GM18909 (cell line): Measurements from ENCODE around the gene MFNG.

Experiments used
- ATAC-seq: cut with Tn5 transposase; IDR thresholded peaks from one replicate; pipeline ENCODE4 v1.9.1; 2021; ENCODE audit warnings: mild to moderate bottlenecking; ENCODE audit not compliant: unreplicated experiment, poor library complexity

Gene MFNG

DNA sequence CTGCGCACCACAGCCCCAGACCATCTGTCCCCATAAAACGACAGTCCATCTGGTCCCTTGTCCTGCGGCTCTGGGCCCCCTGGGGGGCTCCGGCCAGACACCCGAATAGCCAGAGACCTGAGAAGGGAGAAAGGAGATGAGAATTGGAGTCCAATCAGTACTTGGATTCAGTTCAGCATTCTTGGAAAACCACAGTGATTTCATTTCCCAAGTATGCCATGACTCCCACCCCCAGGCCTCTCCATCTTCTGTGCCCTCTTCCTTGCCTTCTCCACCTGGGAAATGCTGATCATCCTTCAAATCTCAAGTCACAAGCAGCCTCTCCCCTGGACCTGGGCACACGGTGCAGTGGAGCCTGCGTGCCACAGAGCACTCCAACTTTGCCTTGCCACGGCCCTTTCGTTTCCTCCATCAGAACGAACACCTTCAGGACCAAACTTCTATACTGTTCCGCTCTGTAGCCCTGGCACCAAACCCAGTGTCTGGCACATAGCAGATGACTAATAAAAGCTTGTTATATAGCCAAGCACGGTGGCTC, 10.9 kb upstream of the MFNG start:
- ATAC-seq: no peak

DNA sequence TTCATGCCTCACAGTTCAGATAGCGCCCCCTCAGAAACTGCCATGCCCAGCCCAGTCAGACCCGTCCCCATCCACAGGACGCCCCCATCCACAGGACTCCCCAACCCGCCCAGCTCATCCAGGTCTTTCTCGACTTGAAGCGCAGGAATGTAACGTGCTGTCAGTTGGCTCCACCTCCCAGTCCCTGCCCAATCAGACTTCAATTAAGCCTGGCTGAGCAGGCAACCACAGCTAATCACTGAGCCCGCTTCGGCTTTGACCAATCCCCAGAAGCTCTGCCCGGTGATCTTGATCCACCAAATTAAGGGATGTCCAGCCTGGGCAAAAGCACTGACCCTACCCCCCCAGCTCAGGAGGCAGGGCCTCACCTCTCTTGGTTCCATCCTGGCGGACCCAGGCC, 10.5 kb upstream of the MFNG start:
- ATAC-seq: no peak

DNA sequence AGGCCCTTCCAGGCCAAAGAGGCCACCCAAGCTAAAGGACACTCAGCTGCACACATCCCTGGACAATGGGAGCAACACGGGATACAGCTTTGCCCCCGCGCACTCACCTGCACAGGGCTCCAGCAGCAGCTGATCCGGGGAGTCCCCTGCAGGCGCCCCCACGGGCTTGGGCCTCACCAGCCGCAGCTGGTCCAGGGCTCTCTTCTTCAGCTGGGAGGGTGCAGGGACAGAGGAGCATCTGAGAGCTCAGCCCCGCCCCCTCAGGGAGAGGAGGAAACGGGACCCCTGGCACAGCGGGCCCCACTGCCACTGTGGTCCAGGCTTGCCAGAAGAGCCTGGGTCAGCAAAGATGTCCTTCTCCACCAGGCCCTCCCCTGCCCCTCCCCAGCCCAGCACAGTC, 7.8 kb upstream of the MFNG start:
- ATAC-seq: no peak

DNA sequence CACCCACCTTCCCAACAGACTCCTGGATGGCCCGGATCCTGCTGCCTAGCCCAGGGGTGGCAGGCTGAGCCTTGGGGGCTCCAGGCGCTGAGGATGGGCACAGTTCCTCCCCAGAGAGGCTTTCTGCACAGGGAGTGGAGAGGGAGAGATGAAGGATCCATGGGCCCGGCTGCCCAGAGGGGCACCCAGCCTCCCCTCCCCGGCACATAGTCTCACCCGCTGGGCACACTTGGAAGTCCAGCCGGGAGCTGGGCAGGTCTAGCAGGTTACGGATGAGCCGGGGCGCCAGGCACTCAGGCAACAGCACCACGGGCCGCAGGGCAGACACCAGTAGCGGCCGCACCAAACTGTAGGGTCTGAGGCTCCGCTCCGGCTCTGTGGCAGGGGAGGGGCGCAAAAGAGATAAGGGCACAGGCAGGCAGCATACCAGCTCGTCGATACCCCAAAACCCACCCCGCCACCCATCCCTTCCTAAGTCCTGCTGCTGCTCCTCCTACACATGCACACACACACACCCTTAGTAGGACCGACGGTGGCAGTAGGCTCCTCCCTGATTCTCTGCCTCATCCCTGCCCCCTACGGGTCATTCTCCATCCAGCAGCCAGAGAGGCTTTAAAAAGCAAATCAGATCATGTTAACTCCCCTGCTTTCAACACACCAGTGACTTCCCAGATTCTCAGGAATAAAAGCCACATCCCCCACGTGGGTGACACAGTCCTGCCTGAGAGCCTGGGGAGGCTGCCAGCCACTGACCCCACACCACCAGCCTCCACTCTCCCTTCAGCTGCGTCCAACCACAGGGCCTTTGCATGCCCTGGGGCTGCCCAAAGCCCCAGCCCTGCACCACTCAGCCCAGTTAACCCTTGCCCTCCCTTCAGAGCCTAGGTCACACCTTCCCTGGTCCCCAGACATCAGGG, 6.5 kb upstream of the MFNG start:
- ATAC-seq: no peak

DNA sequence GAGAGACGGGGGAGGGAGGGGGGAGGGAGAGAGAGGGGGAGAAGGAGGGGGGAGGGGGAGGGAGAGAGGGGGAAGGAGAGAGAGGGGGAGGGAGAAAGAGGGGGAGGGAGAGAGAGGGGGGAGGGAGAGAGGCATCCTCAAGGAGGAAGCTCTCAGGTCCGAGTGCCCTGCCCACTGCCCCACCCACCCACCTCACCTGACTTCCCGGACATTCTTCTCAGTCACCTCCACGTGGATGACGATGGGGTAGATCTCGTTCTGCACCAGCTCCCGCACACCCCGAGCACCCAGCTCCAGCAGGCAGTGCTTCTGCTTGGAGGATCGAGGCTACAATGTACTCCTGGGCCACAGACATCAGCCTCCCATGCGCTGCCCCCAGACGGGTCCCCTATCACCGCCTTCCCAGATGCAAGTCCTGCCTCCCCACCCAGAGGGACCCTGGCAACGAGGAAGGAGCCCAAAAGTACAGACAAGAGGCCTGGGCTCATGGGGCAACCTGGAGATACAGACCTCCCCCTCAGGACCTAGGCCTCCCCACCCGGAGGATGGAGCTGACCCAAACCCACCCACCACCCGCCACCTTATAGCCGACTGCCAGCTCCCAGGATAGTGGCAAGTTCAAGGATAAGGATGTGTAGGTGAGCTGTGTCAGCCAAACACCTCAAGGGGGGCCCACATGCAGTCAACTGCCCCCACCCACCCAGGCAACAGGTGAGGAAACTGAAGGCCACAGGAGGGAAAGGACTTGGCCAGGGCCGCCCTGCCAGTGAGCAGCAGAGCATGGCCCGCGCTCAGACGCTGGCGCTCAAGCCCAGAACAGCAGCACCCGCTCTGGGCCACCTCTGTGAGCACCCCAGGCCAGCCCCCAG, 5.6 kb upstream of the MFNG start:
- ATAC-seq: no peak

DNA sequence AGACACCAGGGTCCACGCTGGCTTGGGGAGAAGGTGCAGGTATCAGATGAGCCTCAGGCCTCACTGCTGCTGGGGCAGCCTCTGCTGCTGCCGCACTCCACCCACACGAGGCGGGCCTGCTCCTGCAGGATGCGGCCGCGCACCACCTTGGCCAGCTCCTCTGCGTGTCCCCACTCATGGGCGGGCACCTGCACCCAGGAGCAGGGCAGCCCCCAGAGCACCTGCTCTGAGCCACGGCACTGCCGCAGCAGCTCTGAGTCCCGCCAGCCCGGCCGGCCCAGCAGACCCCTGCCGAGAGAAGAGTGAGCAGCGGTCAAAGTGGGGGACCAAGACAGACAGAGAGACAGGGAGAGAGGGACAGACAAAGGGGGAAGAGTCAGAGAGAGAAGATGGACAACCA, 4.9 kb upstream of the MFNG start:
- ATAC-seq: no peak

DNA sequence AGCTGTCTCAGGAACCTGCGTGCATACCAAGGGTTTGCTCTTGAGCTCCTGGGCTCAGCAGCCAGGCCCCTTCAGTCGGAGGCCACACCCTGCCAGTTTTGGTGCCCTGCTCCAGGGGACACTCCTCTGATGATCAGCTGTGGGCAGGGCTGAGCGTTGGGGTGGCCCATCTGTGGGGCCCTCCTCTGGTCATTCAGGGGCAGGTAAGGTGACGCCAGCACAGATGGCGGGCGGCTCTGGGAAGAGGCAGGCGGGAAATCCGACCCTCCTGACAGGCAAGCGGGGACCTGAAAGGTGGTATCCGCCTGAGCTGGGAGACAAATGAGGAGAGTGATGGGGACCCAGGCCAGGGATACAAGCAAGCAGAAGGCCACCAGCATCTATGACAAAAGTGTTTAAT, 3.8 kb upstream of the MFNG start:
- ATAC-seq: no peak

DNA sequence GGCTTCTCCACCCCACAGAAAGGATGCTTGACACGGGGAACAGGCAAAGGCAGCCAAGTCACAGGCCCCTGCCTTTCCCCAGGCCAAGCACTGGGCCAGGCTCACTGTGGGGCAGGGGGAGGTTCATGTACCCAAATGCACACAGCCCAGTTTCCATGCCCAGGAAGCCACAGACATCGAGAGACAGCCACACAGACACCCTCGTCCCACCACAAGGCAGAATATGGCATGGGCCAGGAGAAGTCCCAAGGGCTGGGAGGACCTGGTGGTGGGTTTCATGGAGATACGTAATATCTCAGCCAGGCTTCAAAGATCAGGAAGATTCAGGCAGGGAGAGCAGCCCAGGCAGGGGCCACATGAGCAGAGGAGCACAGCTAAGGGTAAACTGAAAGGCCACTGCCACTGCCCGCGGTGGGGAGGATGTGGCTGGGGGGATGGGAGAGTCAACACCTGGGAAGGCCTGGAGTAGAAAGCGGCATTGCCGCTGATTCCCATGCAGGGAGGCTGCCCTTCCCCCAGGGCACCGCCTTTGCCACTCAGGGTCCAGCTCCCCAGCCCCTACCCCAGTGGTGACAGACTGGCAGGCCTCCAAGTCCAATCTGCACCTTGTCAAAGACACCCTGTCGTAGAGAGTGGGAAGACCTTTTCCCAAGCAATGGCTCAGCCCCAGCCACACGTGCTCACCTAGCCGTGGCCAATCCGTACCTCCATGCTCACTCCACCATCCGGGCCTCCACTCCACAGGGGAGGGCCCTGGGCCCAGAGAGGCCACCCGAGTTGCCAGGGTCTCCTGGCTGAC, 2.4 kb upstream of the MFNG start:
- no peak for ATAC-seq

DNA sequence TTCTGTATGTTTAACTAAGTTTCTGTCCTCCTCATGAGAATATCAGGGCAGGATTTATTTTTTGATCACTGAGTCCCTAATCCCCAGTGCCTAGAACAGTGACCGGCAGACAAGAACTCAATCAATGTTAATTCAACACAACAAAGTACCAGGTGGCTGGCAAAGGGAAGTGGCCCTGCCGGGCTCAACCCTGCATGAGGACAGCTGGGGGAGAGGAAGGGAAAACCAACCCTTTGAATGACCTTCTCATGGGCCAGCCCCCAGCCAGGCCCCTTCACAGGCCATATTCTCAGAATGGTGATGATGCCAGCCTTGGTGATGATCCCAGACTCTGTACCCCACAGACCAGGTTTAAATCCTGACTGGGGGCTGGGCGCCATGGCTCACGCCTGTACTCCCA, 1.4 kb upstream of the MFNG start:
- no peak for ATAC-seq

DNA sequence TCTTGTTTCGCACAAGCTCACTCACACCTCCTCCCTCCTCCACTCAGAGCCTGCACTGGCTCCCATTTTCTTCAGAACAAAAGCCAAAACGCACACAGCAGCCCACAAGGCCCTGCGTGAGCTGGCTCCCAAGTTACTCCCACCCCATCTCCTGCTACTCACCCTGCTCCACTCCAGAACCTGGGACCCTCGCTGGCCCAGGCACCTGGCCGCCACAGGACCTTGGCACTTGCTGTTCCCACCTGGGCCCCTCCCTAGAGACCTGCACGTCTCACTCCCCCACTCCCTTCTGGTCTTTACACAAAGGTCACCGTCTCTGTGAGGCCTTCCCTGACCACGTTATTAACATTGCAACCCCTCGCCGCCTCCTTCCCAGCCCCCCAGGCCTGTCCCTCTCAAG, 945 bp upstream of the MFNG start:
- ATAC-seq: no peak

DNA sequence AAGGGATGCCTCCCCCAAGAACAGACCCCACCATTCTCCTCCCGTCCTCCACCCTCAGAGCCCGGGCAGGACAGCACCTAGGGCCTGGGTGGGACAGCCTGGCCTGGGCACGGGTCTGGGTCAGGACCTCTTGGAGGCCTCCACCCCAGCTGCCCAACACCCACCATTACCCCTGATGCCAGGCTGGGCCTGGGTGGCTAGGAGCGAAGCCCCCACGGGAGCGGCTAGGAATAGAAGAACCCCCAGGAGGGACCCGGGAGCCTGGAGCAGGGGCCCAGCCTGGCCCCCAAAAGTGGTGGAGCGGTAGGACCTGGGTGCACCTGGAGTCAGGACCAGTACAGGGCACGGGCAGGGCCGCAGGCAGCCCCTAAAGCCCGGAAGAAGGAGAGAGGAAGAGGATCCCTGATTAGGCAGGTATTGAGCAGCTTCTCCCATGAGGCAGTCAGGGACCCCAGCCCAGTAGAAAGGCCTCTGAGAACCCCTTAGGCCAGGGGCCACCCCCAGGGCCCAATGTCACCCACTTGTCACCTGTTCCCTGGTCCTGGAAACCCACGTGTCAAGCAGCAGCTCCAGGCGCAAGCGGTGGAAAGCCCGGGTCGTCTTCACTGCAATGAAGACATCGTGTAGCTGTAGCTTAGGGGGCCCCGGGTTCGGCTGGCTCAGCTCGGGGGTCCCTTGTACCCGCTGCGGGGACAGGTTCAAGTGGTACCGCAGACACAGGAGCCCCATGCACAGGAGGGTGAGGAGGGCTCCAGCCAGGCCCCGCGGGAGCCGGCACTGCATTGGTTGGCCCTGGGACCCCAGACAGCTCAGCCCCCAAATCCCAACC, 575 bp downstream of the MFNG start:
- ATAC-seq: peak; percentile 17

DNA sequence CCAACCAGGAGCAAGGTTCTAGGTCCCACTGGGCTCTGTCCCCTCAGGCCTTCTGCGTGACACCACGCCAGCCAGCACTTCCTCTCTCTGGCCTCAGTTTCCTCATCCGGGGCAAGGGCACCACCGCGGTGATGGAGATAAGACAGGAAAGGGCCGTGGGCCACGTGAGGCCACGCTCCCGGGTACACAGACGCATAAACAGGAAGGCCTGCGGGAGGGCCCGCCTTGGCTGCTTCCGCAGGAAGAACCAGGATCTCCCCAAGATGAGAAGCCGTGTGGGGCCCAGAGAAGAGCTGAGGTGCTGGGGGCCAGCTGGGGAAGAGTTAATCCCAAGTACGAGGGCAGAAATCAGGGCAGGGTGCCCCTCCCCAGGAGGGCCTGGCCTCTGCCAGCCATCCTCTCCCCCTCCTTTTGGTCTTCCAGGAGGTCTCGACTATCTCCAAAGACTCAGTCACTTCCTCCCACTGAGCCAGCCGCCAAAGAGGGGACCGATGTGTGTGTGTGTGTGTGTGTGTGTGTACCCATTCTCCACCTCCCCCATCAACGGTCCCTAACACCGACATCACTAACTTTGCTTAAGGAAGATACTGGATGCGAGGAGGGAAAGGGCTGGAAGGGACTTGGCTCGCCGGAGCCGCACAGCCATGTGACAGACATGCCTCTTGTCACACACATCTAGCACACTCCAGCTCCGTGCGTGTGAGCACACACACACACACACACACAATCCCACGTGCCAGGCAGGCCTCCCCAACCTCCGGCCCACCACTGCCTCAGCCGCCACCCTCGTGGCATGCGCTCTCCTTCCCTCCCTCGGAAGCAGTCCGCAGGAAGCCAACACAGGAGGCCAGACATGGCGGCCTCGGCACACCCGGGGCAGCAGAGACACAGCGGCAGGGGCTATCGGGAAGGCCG, 1.4 kb downstream of the MFNG start:
- peak; percentile 32 for ATAC-seq

DNA sequence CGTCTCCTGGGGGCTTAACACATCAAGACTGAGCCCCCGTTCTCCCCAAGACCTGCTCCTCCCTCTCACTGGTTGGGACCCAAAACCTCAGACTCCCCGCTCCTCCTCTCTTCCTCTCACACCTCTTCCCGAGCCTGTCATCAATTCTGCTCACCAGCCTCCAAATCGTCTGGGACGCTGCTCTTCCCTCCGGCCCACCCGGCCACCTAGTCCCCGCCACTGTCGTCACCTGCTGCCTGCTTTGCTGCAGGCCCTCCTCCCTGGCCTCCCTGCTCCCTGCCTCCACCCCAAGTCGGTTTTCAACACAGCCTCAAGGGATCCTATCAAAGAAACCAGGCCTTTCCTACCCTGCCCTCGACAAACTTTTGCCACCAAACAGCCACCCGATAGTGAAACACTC, 3.1 kb downstream of the MFNG start:
- no peak for ATAC-seq

DNA sequence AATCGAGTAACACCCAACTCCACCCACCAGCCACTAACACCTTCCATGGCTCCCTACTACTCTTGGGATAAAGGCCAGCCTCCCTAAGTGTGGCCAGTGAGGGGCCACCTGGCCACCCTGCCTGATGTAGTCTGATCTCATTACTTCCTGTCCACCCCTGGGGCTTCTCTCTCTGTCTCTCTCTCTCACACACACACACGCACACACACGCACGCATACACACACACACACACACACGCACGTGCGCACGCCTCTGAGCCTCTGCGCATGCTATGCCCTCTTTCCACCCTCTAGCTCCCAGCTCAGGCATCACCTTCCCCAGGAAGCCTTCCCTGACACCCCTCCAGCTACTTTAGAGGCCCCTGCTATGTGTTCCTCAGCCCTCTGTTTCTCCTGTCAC, 3.9 kb downstream of the MFNG start:
- ATAC-seq: no peak

DNA sequence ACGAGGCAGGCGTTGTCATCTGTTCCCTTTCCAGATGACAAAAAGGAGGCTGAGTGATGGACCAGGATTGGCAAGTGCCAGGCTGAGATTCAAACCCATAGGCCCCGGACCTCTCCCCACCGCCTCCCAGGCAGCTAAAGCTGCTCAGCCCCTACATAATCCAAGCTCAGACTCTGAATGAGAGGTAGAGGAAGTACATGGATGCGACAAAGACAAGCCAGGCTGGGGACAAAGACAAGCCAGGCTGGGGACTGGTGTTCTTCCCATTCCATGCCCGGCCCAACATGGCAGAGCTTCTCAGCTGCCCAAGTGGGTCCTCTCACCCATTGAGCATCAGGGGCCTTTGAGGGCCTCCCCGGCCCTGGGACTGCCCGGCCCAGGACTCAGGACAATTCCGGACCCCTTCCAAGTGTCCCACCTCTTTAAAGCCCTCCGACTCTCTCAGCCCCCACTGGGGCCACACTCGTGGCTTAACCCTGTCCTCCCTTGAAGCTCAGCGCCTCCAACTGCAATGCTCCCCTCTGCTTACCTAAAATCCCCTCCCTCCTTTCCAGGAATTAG, 4.8 kb downstream of the MFNG start:
- no peak for ATAC-seq

DNA sequence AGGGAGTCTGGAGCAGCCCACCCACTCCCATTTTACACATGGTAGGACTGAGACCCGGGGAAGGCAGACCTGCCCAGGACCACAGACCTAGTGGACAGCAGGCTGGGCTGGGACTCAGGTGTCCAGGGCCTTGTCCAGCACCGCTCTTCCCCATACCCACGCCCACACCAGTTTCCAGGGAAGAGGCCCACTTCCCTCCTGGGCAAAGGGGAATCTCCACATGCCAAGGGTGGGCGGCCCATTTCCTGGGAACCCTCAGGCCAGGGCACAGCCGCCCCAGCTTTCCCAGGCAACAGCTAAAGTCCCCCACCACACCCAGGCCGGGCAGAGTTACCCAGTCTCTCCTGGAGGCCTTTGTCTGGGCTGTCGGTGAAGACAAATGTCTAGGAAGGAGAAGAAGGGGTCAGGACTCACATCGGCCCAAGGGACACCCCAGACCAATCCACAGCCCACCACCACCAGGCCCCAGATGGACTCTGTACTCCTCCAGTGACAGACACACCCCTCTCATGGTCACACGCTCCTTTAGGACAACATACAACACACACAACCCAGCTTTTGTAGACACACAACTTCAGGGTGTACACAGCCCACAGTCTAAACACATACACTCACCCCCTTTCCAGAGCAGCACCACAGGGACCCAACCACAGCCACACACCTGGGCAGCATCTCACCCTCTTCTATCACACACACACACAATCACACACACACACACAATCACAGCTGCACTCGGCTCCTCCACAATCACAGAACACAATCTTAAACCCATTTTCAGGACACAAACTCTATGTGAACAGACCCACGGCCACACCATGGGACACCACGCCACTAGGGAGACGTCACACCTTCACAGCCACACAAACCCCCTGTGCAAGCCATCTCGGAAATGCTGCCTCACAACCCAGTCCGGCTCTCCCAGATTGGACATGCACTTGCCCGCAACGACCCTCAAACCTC, 5.5 kb downstream of the MFNG start:
- ATAC-seq: no peak

DNA sequence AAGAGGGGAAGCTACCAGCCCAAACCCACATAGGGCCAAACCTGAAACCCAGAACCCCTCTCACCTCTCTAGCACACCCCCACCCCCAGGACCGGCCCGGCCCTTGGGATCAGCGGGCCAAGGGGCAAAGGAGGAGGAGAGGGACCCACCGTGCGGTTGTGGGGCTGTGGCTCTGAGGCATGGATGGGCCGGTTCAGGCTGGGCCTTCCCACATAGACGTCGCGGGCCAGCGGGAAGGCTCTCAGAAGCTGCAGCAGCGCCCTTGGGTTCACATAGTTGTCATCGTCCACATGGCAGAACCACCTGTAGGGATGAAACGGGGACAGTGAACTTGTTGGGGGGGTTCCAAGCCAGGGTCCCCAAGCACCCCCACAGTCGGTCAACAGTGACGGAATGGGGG, 7.0 kb downstream of the MFNG start:
- no peak for ATAC-seq
